Activated T-cell treated with anti-CD3 and anti-CD28 coated beads, Interleukin-2, amount 50 U/mL, for 24 hours (primary cell): ENCODE measurements around the gene CD28.
"Not testable (repeated sequence)": the region's sequence is repeated elsewhere in the genome, so short reads cannot be mapped to it uniquely, and the experiment has no call there.

Source experiments
- DNase-seq: peaks from one replicate; pipeline ENCODE4 v3.0.0-alpha.2; 2020
- H3K27ac Mint-ChIP-seq: 2 replicates; pipeline ENCODE4 v1.8.0; 2020; ENCODE audit warnings: mild to moderate bottlenecking, mixed read lengths
- H3K27me3 Mint-ChIP-seq: 2 replicates; pipeline ENCODE4 v1.8.0; 2020; ENCODE audit warnings: mixed read lengths
- H3K36me3 Mint-ChIP-seq: 2 replicates; pipeline ENCODE4 v1.8.0; 2020; ENCODE audit warnings: low read depth, mixed read lengths
- H3K4me1 Mint-ChIP-seq: 2 replicates; pipeline ENCODE4 v1.8.0; 2020; ENCODE audit warnings: low read depth, mixed read lengths
- H3K4me3 Mint-ChIP-seq: 2 replicates; pipeline ENCODE4 v1.8.0; 2020; ENCODE audit warnings: mild to moderate bottlenecking, moderate library complexity, mixed read lengths
- H3K9me3 Mint-ChIP-seq: 2 replicates; pipeline ENCODE4 v1.8.0; 2020; ENCODE audit warnings: mixed read lengths

Gene CD28

GRCh38 chr2:203693242-203693879 is 13.1 kb upstream of the CD28 start:
- H3K9me3 Mint-ChIP-seq, result no peaks in the 10 kb centered on the region
- H3K4me1 Mint-ChIP-seq, result peaks cover 28% of the 10 kb centered on the region
- H3K27me3 Mint-ChIP-seq, result no peaks in the 10 kb centered on the region
- no peak overlapping the region for H3K4me3 Mint-ChIP-seq
- no peak for DNase-seq
- H3K36me3 Mint-ChIP-seq, result no peaks in the 10 kb centered on the region
- H3K27ac Mint-ChIP-seq, result no peak overlapping the region

- no peaks in the 10 kb centered on the region for H3K9me3 Mint-ChIP-seq
- no peak overlapping the region for H3K4me3 Mint-ChIP-seq
- peaks cover 27% of the 10 kb centered on the region for H3K4me1 Mint-ChIP-seq
- no peaks in the 10 kb centered on the region for H3K27me3 Mint-ChIP-seq
- H3K36me3 Mint-ChIP-seq, result no peaks in the 10 kb centered on the region
- DNase-seq, result no peak
- H3K27ac Mint-ChIP-seq, result no peak overlapping the region
These were observed 12.2 kb upstream of the CD28 start for GRCh38 chr2:203694191-203694590.

GRCh38 chr2:203697190-203697589 is 9.2 kb upstream of the CD28 start:
- H3K36me3 Mint-ChIP-seq, result no peaks in the 10 kb centered on the region
- H3K27me3 Mint-ChIP-seq, result no peaks in the 10 kb centered on the region

GRCh38 chr2:203697763-203698162 is 8.7 kb upstream of the CD28 start:
- H3K4me1 Mint-ChIP-seq, result peaks cover 18% of the 10 kb centered on the region
- H3K36me3 Mint-ChIP-seq, H3K4me3 Mint-ChIP-seq, H3K9me3 Mint-ChIP-seq, H3K27me3 Mint-ChIP-seq, DNase-seq, H3K27ac Mint-ChIP-seq: not testable (repeated sequence)

More at GRCh38 chr2:203697190-203697589, 9.2 kb upstream of the CD28 start:
- Mint-ChIP-seq H3K4me1 (peaks cover 15% of the 10 kb centered on the region), H3K27ac (no peak overlapping the region), H3K9me3 (no peaks in the 10 kb centered on the region), H3K4me3 (no peak overlapping the region)
- DNase-seq, result no peak

GRCh38 chr2:203698410-203698809 is 8.0 kb upstream of the CD28 start:
- H3K9me3 Mint-ChIP-seq, H3K27me3 Mint-ChIP-seq, DNase-seq, H3K27ac Mint-ChIP-seq, H3K36me3 Mint-ChIP-seq, H3K4me3 Mint-ChIP-seq: not testable (repeated sequence)
- H3K4me1 Mint-ChIP-seq, result peaks cover 15% of the 10 kb centered on the region

GRCh38 chr2:203704430-203704829 is 2.0 kb upstream of the CD28 start:
- Mint-ChIP-seq H3K4me3 (peak overlapping the region; percentile 93), H3K27ac (peak overlapping the region; percentile 86), H3K4me1 (peaks cover 32% of the 10 kb centered on the region), H3K27me3 (no peaks in the 10 kb centered on the region), H3K9me3 (peaks cover 11% of the 10 kb centered on the region), H3K36me3 (peaks cover 32% of the 10 kb centered on the region)
- DNase-seq, result no peak

GRCh38 chr2:203705178-203705577 is 1.3 kb upstream of the CD28 start:
- peaks cover 39% of the 10 kb centered on the region for H3K4me1 Mint-ChIP-seq
- peaks cover 11% of the 10 kb centered on the region for H3K9me3 Mint-ChIP-seq
- H3K27me3 Mint-ChIP-seq, result no peaks in the 10 kb centered on the region
- peak; percentile 59 for DNase-seq
- H3K27ac Mint-ChIP-seq, result peak overlapping the region; percentile 97
- H3K4me3 Mint-ChIP-seq, result peak overlapping the region; percentile 93
- H3K36me3 Mint-ChIP-seq, result peaks cover 40% of the 10 kb centered on the region

- peak overlapping the region; percentile 97 for H3K27ac Mint-ChIP-seq
- DNase-seq, result no peak
- H3K4me1 Mint-ChIP-seq, result peaks cover 60% of the 10 kb centered on the region
- H3K9me3 Mint-ChIP-seq, result peaks cover 11% of the 10 kb centered on the region
- peak overlapping the region; percentile 93 for H3K4me3 Mint-ChIP-seq
- H3K27me3 Mint-ChIP-seq, result no peaks in the 10 kb centered on the region
- H3K36me3 Mint-ChIP-seq, result peaks cover 63% of the 10 kb centered on the region
These were observed 1.1 kb downstream of the CD28 start for GRCh38 chr2:203707530-203707929.

GRCh38 chr2:203708846-203709396 is 2.5 kb downstream of the CD28 start:
- peaks cover 71% of the 10 kb centered on the region for H3K4me1 Mint-ChIP-seq
- H3K9me3 Mint-ChIP-seq, result no peaks in the 10 kb centered on the region
- peaks cover 75% of the 10 kb centered on the region for H3K36me3 Mint-ChIP-seq
- peak overlapping the region; percentile 93 for H3K4me3 Mint-ChIP-seq
- no peaks in the 10 kb centered on the region for H3K27me3 Mint-ChIP-seq
- H3K27ac Mint-ChIP-seq, result peak overlapping the region; percentile 97
- DNase-seq, result peak; percentile 59

- Mint-ChIP-seq H3K4me1 (peaks cover 71% of the 10 kb centered on the region), H3K4me3 (peak overlapping the region; percentile 93), H3K27ac (peak overlapping the region; percentile 97), H3K9me3 (no peaks in the 10 kb centered on the region), H3K36me3 (peaks cover 82% of the 10 kb centered on the region), H3K27me3 (no peaks in the 10 kb centered on the region)
- no peak for DNase-seq
These were observed 3.1 kb downstream of the CD28 start for GRCh38 chr2:203709416-203710040.

- DNase-seq, result no peak
- H3K27me3 Mint-ChIP-seq, result no peaks in the 10 kb centered on the region
- H3K4me3 Mint-ChIP-seq, result peak overlapping the region; percentile 93
- H3K27ac Mint-ChIP-seq, result peak overlapping the region; percentile 97
- peaks cover 87% of the 10 kb centered on the region for H3K36me3 Mint-ChIP-seq
- no peaks in the 10 kb centered on the region for H3K9me3 Mint-ChIP-seq
- H3K4me1 Mint-ChIP-seq, result peaks cover 69% of the 10 kb centered on the region
These were observed 3.8 kb downstream of the CD28 start for GRCh38 chr2:203710226-203710625.

GRCh38 chr2:203710952-203711351 is 4.5 kb downstream of the CD28 start:
- Mint-ChIP-seq H3K4me3 (peak overlapping the region; percentile 93), H3K9me3 (no peaks in the 10 kb centered on the region), H3K27me3 (no peaks in the 10 kb centered on the region), H3K27ac (peak overlapping the region; percentile 97), H3K4me1 (peaks cover 69% of the 10 kb centered on the region), H3K36me3 (peaks cover 94% of the 10 kb centered on the region)
- DNase-seq, result no peak

GRCh38 chr2:203711399-203711798 is 5.0 kb downstream of the CD28 start:
- DNase-seq, result no peak
- Mint-ChIP-seq H3K9me3 (no peaks in the 10 kb centered on the region), H3K4me1 (peaks cover 69% of the 10 kb centered on the region), H3K36me3 (peaks cover 96% of the 10 kb centered on the region), H3K27me3 (no peaks in the 10 kb centered on the region), H3K27ac (peak overlapping the region; percentile 97), H3K4me3 (peak overlapping the region; percentile 93)

- peak overlapping the region; percentile 97 for H3K27ac Mint-ChIP-seq
- H3K27me3 Mint-ChIP-seq, result no peaks in the 10 kb centered on the region
- peaks cover 97% of the 10 kb centered on the region for H3K36me3 Mint-ChIP-seq
- DNase-seq, result no peak
- H3K9me3 Mint-ChIP-seq, result peaks cover 3% of the 10 kb centered on the region
- H3K4me1 Mint-ChIP-seq, result peaks cover 86% of the 10 kb centered on the region
- H3K4me3 Mint-ChIP-seq, result peak overlapping the region; percentile 93
These were observed 6.9 kb downstream of the CD28 start for GRCh38 chr2:203713381-203713780.

GRCh38 chr2:203714112-203714511 is 7.7 kb downstream of the CD28 start:
- no peak for DNase-seq
- H3K4me1 Mint-ChIP-seq, result peaks cover 93% of the 10 kb centered on the region
- H3K9me3 Mint-ChIP-seq, result peaks cover 4% of the 10 kb centered on the region
- H3K36me3 Mint-ChIP-seq, result peaks cover 97% of the 10 kb centered on the region
- H3K27ac Mint-ChIP-seq, result peak overlapping the region; percentile 97
- H3K27me3 Mint-ChIP-seq, result no peaks in the 10 kb centered on the region
- H3K4me3 Mint-ChIP-seq, result peak overlapping the region; percentile 93
